Neural cell (in vitro differentiated cells): Measurements from ENCODE around the gene CACNA1B. TPM values are rescaled to one million over a fixed set of nuclear protein-coding genes. Genes with fewer than 3 reads are reported as not detected.

Source experiments
- H2AFZ ChIP-seq: fragments of 200-600, 300-800 bp; sonication (generic), shearing (Covaris generic); 2 replicates; pipeline ENCODE4 v1.6.0; 2014; ENCODE audit warnings: low read depth, mild to moderate bottlenecking, antibody characterized with exemption, low read length, moderate library complexity
- H3F3A ChIP-seq: fragments of 200-600 bp; shearing (Covaris generic); 2 replicates; pipeline ENCODE4 v1.6.1; 2016; ENCODE audit warnings: mild to moderate bottlenecking, moderate library complexity, mixed read lengths, antibody characterized with exemption, low read length; ENCODE audit not compliant: insufficient read depth, poor library complexity, severe bottlenecking
- H3K27ac ChIP-seq: fragments of 200-600, 300-800 bp; sonication (generic), shearing (Covaris generic); 2 replicates; pipeline ENCODE4 v1.5.1; 2014; ENCODE audit warnings: mild to moderate bottlenecking, low read length, moderate library complexity
- H3K27me3 ChIP-seq: fragments of 300-800, 200-600 bp; sonication (generic), shearing (Covaris generic); 2 replicates; pipeline ENCODE4 v1.6.0; 2014; ENCODE audit warnings: mild to moderate bottlenecking, low read depth, low read length, moderate library complexity; ENCODE audit not compliant: insufficient read depth
- H3K36me3 ChIP-seq: fragments of 300-800, 200-600 bp; sonication (generic), shearing (Covaris generic); 2 replicates; pipeline ENCODE4 v1.5.1; 2014; ENCODE audit warnings: mild to moderate bottlenecking, antibody characterized with exemption, low read length, moderate library complexity; ENCODE audit not compliant: insufficient read depth
- H3K4me2 ChIP-seq: fragments of 300-800, 200-600 bp; sonication (generic), shearing (Covaris generic); 2 replicates; pipeline ENCODE4 v1.6.0; 2014; ENCODE audit warnings: mild to moderate bottlenecking, low read length
- H3K4me3 ChIP-seq: fragments of 300-800, 200-600 bp; sonication (generic), shearing (Covaris generic); 2 replicates; pipeline ENCODE4 v1.5.1; 2014; ENCODE audit warnings: mild to moderate bottlenecking, low read length, moderate library complexity
- H3K79me2 ChIP-seq: fragments of 200-600 bp; shearing (Covaris generic); replicated peaks from 2 replicates; pipeline ENCODE4 v1.6.0; 2014; ENCODE audit warnings: mild to moderate bottlenecking, low read length, moderate library complexity; ENCODE audit not compliant: insufficient read depth
- H3K9ac ChIP-seq: fragments of 300-800, 200-600 bp; sonication (generic), shearing (Covaris generic); 2 replicates; pipeline ENCODE4 v1.6.1; 2016; ENCODE audit warnings: mild to moderate bottlenecking, low read length, mixed read lengths
- H3K9me2 ChIP-seq: fragments of 200-600 bp; shearing (Covaris generic); 2 replicates; pipeline ENCODE4 v1.6.1; 2016; ENCODE audit warnings: mild to moderate bottlenecking, low read length, mixed read lengths; ENCODE audit not compliant: insufficient read depth
- H3K9me3 ChIP-seq: fragments of 200-600, 300-800 bp; sonication (generic), shearing (Covaris generic); 2 replicates; pipeline ENCODE4 v1.6.1; 2016; ENCODE audit warnings: mild to moderate bottlenecking, mixed run types, low read length, moderate library complexity, mixed read lengths
- H4K20me1 ChIP-seq: fragments of 200-600 bp; shearing (Covaris generic); 2 replicates; pipeline ENCODE4 v1.6.1; 2016; ENCODE audit warnings: mild to moderate bottlenecking, mixed run types; ENCODE audit not compliant: insufficient read depth
- CTCF ChIP-seq: fragments of 450-650 bp; IDR thresholded peaks from 2 replicates; pipeline ENCODE4 v1.5.1; 2014; ENCODE audit warnings: antibody characterized with exemption, mild to moderate bottlenecking, moderate library complexity; ENCODE audit not compliant: poor library complexity, severe bottlenecking
- EP300 ChIP-seq: fragments of 450-650 bp; conservative IDR thresholded peaks from 2 replicates; pipeline ENCODE4 v1.6.1; 2014; ENCODE audit warnings: antibody characterized with exemption, mild to moderate bottlenecking, moderate library complexity; ENCODE audit not compliant: poor library complexity, severe bottlenecking
- EZH2 ChIP-seq: fragments of 200-600, 300-800 bp; shearing (Covaris generic), sonication (generic); IDR thresholded peaks from 2 replicates; pipeline ENCODE4 v1.6.1; 2014; ENCODE audit warnings: antibody characterized with exemption, low read length, borderline replicate concordance, mild to moderate bottlenecking; ENCODE audit not compliant: insufficient read depth, poor library complexity, severe bottlenecking
- MXI1 ChIP-seq: fragments of 450-650 bp; conservative IDR thresholded peaks from 2 replicates; pipeline ENCODE4 v1.6.1; 2014; ENCODE audit warnings: antibody characterized with exemption, mild to moderate bottlenecking; ENCODE audit not compliant: poor library complexity, severe bottlenecking
- POLR2AphosphoS5 ChIP-seq: IDR thresholded peaks from 2 replicates; pipeline ENCODE4 v1.6.1; 2012
- RAD21 ChIP-seq: fragments of 450-650 bp; conservative IDR thresholded peaks from 2 replicates; pipeline ENCODE4 v1.6.1; 2014; ENCODE audit warnings: antibody characterized with exemption, mild to moderate bottlenecking, moderate library complexity
- SMC3 ChIP-seq: fragments of 450-650 bp; conservative IDR thresholded peaks from 2 replicates; pipeline ENCODE4 v1.6.1; 2014; ENCODE audit warnings: antibody characterized with exemption, mild to moderate bottlenecking, moderate library complexity; ENCODE audit not compliant: poor library complexity
- TAF1 ChIP-seq: IDR thresholded peaks from 2 replicates; pipeline ENCODE4 v1.6.1; 2012; ENCODE audit warnings: low read depth
- polyA plus RNA-seq: library from polyadenylated mRNA; depleted of rRNA; stranded (reverse); fragments of >200 nt; gene quantifications from 2 replicates; pipeline ENCODE4 v1.2.3, GENCODE V29; 2014
- TF ChIP-seq, protein P1 (sequence below): IDR thresholded peaks from 2 replicates; pipeline ENCODE4 v1.6.1; 2012; ENCODE audit warnings: borderline replicate concordance

CACNA1B gene
- polyA plus RNA-seq, 1 donor from 2014 or later, result 5.8 TPM

GRCh38 chr9:137965177-137965795 lies 87.7 kb downstream of the CACNA1B start:
- Histone ChIP-seq H3K9me3 (no peaks in the 10 kb centered on the region), H3K36me3 (no peaks in the 10 kb centered on the region), H4K20me1 (no peaks in the 10 kb centered on the region), H3F3A (no peaks in the 10 kb centered on the region), H3K79me2 (no peaks in the 10 kb centered on the region), H3K9ac (no peak overlapping the region), H3K27me3 (no peaks in the 10 kb centered on the region), H3K27ac (no peak overlapping the region), H3K9me2 (no peaks in the 10 kb centered on the region), H2AFZ (no peak overlapping the region), H3K4me3 (no peak overlapping the region), H3K4me2 (no peak overlapping the region)
- no peak for TF ChIP-seq CTCF
- TF ChIP-seq SMC3, result no peak
- no peak for TF ChIP-seq RAD21
- no peak for TF ChIP-seq EZH2
- TF ChIP-seq, protein P1, sequence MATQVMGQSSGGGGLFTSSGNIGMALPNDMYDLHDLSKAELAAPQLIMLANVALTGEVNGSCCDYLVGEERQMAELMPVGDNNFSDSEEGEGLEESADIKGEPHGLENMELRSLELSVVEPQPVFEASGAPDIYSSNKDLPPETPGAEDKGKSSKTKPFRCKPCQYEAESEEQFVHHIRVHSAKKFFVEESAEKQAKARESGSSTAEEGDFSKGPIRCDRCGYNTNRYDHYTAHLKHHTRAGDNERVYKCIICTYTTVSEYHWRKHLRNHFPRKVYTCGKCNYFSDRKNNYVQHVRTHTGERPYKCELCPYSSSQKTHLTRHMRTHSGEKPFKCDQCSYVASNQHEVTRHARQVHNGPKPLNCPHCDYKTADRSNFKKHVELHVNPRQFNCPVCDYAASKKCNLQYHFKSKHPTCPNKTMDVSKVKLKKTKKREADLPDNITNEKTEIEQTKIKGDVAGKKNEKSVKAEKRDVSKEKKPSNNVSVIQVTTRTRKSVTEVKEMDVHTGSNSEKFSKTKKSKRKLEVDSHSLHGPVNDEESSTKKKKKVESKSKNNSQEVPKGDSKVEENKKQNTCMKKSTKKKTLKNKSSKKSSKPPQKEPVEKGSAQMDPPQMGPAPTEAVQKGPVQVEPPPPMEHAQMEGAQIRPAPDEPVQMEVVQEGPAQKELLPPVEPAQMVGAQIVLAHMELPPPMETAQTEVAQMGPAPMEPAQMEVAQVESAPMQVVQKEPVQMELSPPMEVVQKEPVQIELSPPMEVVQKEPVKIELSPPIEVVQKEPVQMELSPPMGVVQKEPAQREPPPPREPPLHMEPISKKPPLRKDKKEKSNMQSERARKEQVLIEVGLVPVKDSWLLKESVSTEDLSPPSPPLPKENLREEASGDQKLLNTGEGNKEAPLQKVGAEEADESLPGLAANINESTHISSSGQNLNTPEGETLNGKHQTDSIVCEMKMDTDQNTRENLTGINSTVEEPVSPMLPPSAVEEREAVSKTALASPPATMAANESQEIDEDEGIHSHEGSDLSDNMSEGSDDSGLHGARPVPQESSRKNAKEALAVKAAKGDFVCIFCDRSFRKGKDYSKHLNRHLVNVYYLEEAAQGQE, result no peak
- TF ChIP-seq MXI1, result no peak
- TF ChIP-seq EP300, result no peak
- no peak for TF ChIP-seq TAF1
- no peak for TF ChIP-seq POLR2AphosphoS5

- Histone ChIP-seq H3K36me3 (no peaks in the 10 kb centered on the region), H3K9ac (no peak overlapping the region), H3K79me2 (no peaks in the 10 kb centered on the region), H3F3A (no peaks in the 10 kb centered on the region), H3K9me3 (no peaks in the 10 kb centered on the region), H3K27ac (no peak overlapping the region), H2AFZ (no peak overlapping the region), H3K27me3 (no peaks in the 10 kb centered on the region), H3K4me2 (no peak overlapping the region), H3K9me2 (no peaks in the 10 kb centered on the region), H3K4me3 (no peak overlapping the region), H4K20me1 (no peaks in the 10 kb centered on the region)
- TF ChIP-seq EP300 (no peak), MXI1 (no peak), TAF1 (no peak), POLR2AphosphoS5 (no peak)
- TF ChIP-seq, protein P1, result no peak
Measured at GRCh38 chr9:137967280-137967953, 89.8 kb downstream of the CACNA1B start.
